ENCODE measurements around the gene TRAIP.
"Not testable (repeated sequence)": the region's sequence is repeated elsewhere in the genome, so short reads cannot be mapped to it uniquely, and the experiment has no call there.

The TRAIP gene

DNA sequence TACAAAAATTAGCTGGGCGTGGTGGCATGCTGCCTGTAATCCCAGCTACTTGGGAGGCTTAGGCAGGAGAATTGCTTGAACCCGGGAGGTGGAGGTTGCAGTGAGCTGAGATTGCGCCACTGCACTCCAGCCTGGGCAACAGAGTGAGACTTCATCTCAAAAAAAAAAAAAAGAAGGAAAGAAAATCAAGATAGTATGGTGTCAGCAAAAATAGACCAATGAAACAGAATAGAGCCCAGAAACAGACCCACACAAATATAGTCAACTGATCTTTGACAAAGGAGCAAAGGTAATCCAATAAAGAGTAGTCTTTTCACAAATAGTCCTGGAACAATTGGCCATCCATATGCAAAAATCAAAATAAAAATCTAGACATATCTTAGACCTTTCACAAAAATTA, 33.2 kb downstream of the TRAIP start:
- not testable (repeated sequence) for DNase-seq (ENCODE audit: low read depth)

DNA sequence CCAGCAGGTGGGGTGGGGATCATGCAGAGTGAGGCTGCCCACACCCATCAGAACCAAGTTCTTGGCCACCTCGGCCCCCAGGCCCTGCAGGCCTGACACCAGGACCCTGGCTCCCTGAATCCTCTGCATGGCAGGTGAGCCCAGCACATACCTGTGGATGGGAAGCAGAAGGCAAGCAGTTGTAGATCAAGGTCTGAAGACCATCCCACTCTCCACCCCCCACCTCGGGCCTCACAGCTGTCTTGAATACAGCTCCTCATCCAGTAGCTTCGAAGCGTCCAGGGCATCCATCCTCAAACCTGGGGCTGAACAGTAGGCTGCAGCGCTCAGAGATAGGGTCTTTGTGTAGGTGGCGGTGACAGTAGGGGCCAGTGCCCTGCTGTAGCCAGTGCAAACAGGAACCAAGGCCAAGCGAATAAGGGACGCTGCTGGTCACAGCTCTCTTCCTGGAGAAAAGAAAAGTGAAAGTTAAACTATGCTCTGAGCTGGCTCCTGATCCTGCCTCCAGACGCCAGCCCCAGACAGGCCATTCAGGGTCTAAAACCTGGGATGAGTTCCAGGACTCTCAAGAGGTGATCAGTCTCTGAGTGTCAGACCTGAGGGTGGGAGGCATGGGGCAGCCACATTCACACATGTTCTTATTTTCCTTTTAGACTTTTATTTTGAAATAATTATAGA, 42.7 kb downstream of the TRAIP start, which contains the start of gene UBA7:
TSS of gene UBA7 (minus strand) at position 457 of the 678 bp plus-strand sequence. CDS start at position 291, 166 bp downstream.
- DNase-seq (ENCODE audit: low read depth): no peak

DNA sequence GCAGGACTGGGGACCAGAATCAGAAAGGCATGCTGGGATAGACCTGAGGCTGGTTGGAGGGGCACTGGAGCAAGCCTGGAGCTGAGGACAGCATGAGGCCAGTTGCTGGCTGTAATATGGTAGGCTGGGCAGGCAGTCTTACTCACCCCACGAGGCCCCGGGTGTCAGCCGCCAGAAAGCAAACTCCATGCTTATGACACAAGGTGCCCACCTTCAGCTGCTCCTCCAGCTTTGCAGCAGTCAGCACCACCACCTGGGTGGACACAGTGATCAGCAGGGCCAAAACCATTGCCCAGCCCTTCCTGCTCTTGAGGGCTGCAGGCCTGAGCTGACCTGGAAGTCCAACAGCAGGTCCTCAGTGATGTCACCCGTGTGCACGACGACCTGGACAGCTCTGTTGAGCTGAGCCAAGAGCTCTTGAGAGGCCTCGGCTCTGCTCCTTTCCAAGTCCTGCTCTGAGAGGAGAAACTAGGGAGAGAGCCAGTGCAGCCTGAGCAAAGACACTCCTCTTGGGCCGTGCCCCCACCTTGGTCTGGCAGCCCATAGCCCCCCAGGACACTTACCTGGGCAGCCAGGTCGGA, 43.4 kb downstream of the TRAIP start:
- DNase-seq (ENCODE audit: low read depth): no peak

DNA sequence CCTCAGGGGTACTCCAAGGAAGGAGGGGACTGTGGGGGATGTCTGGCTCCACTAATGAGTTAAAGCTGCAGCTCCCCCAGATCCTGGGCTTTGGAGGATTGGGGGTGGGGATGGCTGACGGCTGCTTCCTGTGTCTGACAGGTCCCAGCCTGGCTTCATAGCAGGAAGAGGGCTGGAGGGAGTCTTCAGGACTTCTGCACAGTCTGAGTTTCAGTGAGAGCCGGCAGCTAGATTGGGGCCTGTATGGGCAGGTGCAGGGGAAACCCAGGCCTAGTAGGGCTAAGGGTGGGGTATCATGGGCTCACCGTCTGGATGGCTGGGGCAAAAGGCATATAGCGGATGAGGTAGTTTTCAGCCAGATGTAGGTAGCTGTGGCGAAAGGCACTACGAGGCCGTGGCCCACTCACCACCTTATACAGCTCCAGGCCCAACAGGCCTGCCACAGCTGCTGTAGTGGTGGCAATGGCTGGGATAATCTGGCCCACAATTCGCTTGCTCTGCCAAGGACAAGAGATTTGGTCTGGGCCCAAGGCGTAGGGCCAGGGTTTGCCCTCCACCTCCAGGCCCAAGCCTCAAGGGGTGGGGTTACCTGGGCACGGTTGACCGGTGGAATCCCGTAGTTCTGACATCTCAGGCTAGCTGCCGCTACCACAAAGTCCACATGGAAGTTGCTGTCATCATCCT, 48.8 kb downstream of the TRAIP start:
- DNase-seq (ENCODE audit: low read depth): no peak

DNA sequence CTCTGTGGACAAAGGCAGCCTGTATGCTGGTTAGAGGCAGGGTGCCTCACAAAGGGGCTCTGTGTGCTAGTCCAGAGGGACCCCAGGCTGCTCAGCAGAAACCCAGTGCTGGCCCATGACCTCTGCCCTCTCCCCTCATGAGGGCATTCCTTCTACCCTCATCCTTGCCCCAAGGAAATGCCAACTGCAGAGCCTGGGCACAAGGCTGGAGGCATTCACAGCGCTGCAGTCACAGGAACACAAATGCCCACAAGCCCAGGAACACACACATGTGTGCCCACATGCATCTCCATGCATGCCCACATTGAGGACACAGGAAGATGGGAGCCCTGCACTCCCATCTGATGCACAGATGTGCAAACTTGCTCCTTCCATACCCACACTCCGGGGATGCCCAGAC, 49.5 kb downstream of the TRAIP start:
- no peak for DNase-seq (ENCODE audit: low read depth)

DNA sequence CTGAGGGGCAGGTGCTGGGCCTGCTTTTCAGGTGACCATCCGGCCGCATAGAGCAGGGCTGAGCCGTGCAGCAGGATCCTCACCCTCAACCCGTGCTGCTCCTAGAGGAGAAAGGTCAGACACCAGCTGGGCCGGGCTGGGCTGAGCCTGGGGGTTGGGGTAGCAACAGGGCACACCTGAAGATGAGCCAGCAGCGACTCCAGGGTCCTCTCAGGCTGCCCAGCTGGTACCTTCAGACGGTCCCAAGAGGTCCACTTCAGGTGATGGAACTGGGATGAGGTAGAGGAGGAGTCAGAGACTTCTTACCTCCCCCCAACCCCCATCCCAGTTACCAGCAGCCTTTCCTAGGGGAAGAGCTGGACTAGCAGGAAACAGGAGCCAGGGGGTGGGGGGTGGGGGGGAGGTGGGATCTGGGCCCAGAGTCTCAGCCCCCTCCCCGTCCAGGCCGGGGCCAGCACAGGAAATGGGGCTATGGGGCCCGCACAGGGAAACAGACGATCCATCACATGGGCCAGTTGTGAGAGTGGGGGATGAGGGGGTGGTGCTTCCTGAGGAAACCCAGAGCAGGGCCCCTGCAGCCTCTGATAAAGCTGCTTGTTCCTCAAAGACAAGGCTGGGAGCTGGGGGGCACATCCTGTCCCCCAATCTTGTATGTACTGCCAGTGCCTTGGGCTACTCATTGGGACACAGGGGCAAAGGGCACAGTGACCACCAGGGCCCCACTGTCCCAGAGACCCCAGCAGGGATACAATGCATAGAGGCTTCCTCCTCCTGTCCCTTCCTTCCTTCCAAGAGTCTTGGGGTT, 50.3 kb downstream of the TRAIP start:
- DNase-seq (ENCODE audit: low read depth): no peak

DNA sequence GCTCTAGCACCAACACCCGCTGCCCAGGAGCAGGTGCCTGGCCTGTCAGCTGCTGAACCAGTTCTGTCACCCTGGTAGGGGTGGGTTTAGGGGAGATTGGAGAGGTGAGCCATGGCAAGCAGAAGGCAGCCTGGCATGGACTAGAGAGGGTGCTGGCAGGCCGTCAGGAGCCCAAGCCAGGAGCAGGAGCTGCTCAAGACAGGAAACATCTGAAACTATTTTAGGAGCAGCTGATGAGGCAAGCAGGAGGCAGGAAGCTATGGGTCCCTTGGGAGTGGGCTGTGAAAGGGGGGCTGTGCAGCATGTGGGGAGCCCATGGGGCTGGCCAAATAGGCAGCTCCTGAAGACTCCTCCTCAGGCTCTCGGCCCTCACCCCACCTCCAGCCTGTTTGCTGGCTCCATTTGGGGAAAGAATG, 51.0 kb downstream of the TRAIP start:
- DNase-seq (ENCODE audit: low read depth): no peak

DNA sequence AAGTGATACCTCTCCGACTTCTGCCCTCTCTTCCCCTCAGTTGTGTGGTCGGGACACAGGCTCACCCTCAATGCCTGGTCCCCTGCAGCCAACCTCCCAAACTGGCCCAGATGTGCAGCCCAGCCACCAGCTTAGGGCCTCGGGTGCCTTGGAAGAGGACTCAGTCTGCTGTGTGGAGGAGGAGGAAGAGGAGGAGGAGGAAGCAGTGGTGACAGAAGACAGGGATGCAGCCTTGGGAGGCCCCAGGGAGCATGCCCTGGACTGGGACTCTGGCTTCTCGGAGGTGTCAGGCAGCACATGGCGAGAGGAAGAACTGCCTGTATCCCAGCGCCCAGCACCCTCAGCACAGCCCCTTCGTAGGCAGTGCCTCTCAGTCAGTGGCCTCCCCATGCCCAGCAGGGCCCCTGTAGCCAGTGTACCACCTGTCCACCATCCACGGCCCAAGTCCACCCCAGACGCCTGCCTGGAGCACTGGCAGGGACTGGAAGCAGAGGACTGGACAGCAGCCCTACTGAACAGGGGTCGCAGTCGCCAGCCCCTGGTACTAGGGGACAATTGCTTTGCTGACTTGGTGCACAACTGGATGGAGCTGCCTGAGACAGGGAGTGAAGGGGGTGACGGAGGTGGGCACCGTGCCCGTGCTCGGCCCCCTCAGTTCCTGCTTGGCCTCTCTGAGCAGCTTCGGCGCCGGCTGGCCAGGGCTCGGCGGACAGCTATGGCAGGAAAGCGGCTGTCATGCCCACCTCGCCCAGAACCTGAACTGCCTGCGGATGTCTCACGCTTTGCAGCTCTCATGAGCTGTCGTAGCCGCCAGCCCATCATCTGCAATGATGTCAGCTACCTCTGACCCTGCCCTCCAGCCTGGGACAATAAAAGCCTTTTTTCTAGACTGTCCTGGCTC, 52.0 kb downstream of the TRAIP start:
- no peak for DNase-seq (ENCODE audit: low read depth)

DNA sequence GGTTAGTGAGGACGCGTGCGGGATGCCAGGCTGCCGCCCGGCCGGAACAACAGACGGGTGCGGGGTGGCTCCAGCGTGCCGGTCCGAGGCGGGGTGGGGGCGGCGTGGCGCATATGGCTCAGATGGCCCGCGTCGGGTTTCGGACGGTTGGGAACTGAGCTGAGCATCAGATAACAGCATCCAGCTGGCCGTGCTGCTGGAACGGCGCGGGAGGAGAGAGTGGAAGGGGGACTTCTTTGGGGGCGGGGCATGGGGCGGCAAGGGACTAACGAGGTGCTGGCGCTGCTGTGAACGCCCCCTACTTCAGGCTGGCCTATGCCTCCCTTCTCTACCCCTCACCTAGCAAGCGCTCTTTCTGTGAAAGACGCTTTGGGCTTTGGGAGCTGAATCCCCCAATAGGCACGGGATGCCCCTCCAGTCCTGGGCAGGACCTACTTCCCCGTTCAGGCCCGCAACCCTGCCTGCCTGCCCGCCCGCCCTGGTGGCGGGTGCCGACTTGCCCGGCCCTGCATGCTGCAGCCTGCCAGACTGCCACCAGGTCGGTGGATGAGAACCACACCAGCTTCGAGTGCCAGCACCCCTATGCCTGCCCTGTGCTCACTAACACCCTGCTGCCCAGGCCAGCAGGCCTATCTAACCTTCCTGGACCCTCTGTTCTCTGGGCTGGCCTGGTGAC, 52.8 kb downstream of the TRAIP start:
- DNase-seq (ENCODE audit: low read depth): no peak

DNA sequence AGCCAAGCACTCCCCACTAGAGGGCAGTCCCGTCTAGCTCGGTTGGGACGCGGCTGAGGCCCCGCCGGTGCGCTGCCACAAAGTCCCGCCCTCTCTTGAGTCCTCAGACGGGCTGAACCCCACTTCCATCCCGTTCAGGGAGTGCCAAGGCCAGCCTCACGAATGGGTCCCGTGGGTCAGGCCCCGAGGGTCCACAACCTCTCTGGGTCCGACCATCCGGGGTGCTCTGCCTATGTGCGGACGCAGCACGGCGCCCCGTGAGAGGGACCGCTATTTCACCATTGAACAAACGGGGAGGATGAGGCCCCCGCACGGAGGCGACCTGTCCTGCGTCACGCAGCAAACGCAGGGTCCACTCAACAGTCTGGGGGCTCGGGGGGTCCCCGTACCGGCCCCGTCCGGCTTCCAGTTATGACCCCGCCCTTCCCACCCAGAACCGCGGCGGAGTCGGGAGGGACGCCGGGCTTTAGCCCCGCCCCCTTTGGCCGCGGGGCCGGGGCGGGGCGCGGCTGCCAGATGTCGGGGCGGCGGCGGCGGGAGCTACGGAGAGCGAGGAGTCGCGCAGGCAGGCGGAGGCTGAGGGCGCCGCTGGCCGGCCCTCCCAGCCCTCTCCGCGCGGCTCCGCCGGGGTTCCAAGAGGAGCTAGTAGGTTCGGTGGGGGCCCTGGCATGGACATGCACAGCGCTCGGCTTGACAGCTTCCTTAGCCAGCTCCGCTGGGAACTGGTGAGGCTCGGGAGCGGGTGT, 53.5 kb downstream of the TRAIP start, which contains the start of gene INKA1:
TSS of gene INKA1 (plus strand) at position 543 of the 746 bp plus-strand sequence. CDS start at position 675, 132 bp downstream.
- DNase-seq (ENCODE audit: low read depth): peak; percentile 80

DNA sequence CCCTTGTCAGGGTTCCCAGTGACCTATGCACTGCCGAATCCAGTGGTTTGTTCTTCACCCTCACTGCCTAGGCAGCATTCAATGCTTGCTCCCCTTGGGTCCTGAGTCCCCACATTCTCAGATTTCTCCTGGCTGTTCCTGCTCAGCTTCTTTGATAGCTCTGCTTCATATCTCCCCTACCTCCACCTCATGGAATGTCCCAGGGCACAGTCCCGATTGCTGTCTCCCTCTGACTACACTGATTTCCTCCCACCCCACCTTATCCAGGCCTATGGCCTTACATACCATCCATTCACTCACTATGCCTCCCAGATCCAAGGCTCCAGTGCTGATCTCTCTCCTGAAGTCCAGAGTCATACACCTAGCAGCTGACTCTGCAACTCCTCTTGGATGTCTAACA, 55.2 kb downstream of the TRAIP start:
- no peak for DNase-seq (ENCODE audit: low read depth)

DNA sequence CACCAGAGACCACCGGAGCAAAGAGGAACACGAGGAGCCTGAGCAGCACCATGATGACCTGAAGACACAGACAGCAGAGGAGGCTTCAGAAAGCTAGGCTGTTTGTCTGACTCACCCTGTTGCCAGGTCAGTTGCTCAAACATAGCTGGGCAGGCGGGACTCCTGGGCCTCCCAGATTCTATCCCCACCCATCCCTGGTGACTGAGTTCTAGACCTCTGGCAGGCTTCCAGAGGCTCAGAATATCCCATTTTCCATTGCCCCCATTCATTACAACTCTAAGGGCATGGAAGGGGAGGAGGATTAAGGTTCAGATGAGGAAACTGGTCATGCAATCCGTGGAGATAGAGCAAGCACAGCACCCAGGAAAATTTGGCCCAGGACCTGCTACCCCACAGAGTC, 56.6 kb downstream of the TRAIP start, which contains the start of gene CDHR4:
TSS of gene CDHR4 (minus strand) at position 113 of the 400 bp plus-strand sequence. CDS start at position 52, 61 bp downstream.
- DNase-seq (ENCODE audit: low read depth): no peak

DNA sequence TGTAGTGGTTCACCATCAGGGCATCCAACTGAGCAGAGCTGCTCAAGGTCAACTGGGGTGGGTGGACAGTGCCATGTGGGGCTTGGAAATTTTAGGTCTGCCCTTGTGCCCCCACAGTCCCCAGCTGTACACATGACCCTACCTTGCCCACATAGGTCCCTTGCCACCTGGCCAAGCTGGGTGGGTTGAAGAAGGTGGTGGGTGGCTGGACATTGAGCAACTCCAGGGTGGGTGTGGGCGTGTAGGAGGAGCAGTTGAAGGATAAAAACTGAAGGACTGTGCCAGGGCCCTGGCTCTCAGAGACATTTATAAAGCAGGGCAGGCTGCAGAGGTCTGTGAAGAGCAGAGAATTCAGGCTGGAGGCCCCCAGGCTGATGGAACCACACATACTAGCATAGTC, 57.3 kb downstream of the TRAIP start:
- DNase-seq (ENCODE audit: low read depth): no peak

DNA sequence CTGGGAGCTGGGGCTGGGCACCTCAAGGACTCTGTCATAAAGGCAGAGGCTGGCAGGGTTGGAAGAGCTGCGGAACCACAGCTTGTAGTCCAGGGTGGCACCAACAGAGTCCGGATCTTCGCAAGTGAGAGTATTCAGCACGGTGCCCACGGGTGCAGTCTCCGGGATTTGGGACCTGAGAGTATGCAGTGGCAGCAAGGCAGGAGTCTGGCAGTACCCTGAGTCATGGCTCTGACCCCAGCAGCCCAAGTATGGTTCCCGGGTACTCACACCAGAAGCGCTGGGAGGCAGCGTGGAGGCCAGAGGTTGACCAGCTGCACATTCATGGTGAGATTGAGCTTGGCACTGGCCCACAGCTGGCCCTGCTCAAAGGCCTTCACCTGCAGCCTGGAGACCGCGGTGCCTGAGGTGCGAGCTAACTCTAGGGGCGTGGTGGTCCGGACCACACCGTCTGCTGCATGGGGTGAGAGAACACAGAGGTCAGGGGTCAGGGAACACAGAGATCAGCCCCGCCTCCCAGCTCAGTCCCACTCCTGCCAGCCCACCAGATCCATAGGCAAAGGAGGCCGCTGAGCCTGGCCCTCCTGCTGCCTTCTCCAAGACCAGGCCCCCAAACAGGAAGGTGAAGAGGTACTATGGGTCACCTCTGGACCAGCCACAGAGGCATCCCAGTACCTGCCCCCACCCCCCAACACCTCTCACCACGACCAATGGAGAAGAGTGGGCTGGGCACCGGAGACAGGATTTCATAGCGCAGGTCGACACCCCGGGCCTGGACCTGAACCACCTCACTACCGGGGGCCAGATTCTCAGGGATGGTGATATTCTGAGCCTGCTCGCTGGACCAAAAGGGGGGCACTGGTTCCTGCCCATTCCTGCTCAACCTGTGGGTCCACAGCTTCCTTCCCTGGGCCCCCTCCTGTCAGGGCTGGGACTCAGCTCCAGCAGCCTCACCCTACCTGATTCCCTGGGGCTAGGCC, 61.1 kb downstream of the TRAIP start:
- no peak for DNase-seq (ENCODE audit: low read depth)

DNA sequence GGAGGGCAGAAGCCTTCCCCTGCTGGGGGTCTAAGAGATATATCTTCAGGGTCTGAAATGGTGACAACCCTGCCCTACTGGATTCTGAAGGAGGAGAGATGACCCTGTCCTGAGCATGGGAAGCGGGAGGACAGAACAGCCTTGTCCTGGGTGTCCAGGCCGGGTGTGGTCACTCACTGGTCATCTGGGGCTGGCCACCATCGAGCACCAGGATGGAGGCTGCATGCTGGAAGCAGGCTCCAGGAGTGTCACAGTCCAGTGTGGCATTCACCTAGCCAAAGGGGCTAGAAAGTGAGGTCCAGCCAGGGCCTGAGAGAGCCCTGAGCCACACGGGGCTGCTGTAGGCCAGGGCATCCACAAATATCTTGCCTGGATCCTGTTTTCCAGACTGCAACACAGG, 61.9 kb downstream of the TRAIP start:
- DNase-seq (ENCODE audit: low read depth): no peak

DNA sequence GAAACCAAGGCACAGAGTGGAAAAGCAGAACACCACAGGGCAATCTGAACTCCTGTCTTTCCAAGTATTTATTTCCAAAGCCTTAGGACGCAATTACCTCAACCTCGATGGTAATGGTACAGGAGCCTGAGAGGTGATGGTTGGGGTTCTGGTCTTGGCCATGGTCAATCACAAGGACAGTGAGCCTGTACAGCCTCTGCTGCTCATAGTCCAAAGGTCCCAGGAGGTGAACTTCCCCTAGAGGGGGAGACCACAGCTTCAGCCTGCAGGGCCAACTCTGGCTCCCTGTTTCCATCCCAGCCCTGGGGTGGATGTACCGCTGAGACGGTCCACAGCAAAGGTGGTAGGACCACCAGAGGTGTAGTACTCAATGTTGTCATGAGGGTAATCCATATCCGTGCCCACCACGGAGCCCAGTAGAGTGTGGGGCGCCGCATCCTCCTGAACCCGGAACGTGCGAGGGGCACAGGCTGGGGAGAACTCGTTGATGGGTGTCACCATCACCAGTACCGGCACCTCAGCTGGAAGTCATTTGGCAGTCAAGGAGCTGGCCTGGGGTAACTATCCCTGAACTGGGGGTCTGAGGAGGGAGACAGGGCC, 62.8 kb downstream of the TRAIP start:
- DNase-seq (ENCODE audit: low read depth): no peak

DNA sequence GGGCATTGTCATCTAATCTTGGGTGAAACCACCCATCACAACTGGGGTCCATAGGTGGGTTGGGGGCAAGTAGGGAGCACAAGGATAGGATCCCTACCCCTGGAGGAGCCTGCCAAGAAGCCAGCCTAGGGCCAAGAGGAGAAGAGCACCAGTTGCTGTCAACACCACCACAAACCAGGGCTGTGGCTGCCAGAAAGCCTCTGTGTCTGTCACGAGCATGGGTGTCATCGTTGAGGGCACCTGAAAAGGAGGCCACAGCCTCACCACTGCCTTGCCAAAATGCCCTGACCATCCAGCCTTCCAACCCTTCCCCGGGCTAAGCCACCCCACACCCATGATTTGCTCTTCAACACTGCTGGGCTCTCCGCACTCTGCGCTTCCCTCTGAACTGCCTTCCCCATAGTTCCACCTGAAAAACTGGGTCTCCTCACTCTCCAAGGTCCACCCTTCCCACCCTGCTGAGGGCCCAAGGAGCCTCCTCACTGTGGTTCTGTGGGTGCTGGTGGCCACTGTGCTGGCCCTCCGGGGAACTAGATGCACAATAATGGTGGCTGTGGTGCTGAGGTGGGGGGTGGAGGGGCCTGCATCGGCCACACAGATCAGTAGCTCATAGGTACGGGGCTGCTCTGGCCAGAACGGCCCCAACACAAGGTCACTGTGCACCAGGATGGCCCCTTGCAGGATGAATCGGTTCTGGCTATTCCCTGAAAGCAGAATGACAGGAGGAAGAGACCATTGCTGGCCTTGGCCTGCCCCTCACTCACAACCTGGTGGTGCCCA, 63.8 kb downstream of the TRAIP start:
- DNase-seq (ENCODE audit: low read depth): no peak
